GM10248 (cell line): Measurements from ENCODE around the gene VGLL4.

ENCODE experiments used
- CTCF ChIA-PET: fragments of 300-600 bp; sonication (Branson Sonifier 250); formaldehyde crosslinking; extraction: SDS; loops from one replicate; lab custom pipeline; 2021; ENCODE audit warnings: antibody characterized with exemption; lab: Yijun Ruan, JAX
- POLR2A ChIA-PET: fragments of 350-650 bp; sonication (Branson Sonifier 250); formaldehyde crosslinking; extraction: SDS; loops from one replicate; lab custom pipeline; 2020; ENCODE audit warnings: antibody characterized with exemption; lab: Yijun Ruan, JAX
- DNase-seq: peaks from one replicate; pipeline ENCODE4 v3.0.0; 2012; ENCODE audit errors: extremely low spot score
- CTCF ChIP-seq: IDR thresholded peaks from 2 replicates; pipeline ENCODE4 v1.5.1; 2012; ENCODE audit warnings: mild to moderate bottlenecking, low read depth; ENCODE audit errors: extremely low read depth, missing control alignments, control extremely low read depth

Gene VGLL4

GRCh38 chr3:11607816-11608215 is 35.9 kb downstream of the VGLL4 start:
- ChIA-PET CTCF (interaction anchor here (4.8 kb wide), 1 partner anchor 11 kb away, joined by 56 read pairs; no protein-coding TSS in a partner anchor), POLR2A (no interaction called here)
- no peak for TF ChIP-seq CTCF
- no peak for DNase-seq

- CTCF ChIA-PET, result interaction anchor here (0.9 to 4.8 kb wide), 2 partner anchors 12 to 19 kb away, joined by 3 to 56 read pairs; no protein-coding TSS in a partner anchor
- no peak for TF ChIP-seq CTCF
- POLR2A ChIA-PET, result interaction anchor here (0.6 kb wide), 1 partner anchor 426 kb away, joined by 4 read pairs; no protein-coding TSS in a partner anchor
- no peak for DNase-seq
Observed at GRCh38 chr3:11606865-11607440, 36.8 kb downstream of the VGLL4 start.

GRCh38 chr3:11606090-11606784 is 37.5 kb downstream of the VGLL4 start:
- TF ChIP-seq CTCF, result no peak
- DNase-seq, result no peak
- POLR2A ChIA-PET, result interaction anchor here (0.6 kb wide), 1 partner anchor 425 kb away, joined by 4 read pairs; no protein-coding TSS in a partner anchor
- CTCF ChIA-PET, result interaction anchor here (0.8 to 4.8 kb wide), 4 partner anchors 13 to 22 kb away, joined by 3 to 56 read pairs (median 3); no protein-coding TSS in a partner anchor

GRCh38 chr3:11605398-11605797 is 38.3 kb downstream of the VGLL4 start:
- POLR2A ChIA-PET, result no interaction called here
- CTCF ChIA-PET, result interaction anchor here (0.8 to 4.8 kb wide), 3 partner anchors 14 to 23 kb away, joined by 3 to 56 read pairs (median 3); no protein-coding TSS in a partner anchor
- TF ChIP-seq CTCF, result no peak
- DNase-seq, result no peak

- TF ChIP-seq CTCF, result no peak
- POLR2A ChIA-PET, result interaction anchor here (0.7 kb wide), 1 partner anchor 16 kb away, joined by 3 read pairs; no protein-coding TSS in a partner anchor
- CTCF ChIA-PET, result interaction anchor here (4.8 kb wide), 1 partner anchor 15 kb away, joined by 56 read pairs; no protein-coding TSS in a partner anchor
- no peak for DNase-seq
Observed at GRCh38 chr3:11604139-11604892, 39.4 kb downstream of the VGLL4 start.

- no peak for DNase-seq
- no peak for TF ChIP-seq CTCF
- CTCF ChIA-PET, result interaction anchor here (4.5 to 4.8 kb wide), 2 partner anchors 15 kb away, joined by 11 to 56 read pairs; no protein-coding TSS in a partner anchor
- POLR2A ChIA-PET, result no interaction called here
Observed at GRCh38 chr3:11603628-11604027, 40.1 kb downstream of the VGLL4 start.
